EL (cell line): ENCODE data around the gene EEF1G.
"Not testable (repeated sequence)": the region's sequence is repeated elsewhere in the genome, so short reads cannot be mapped to it uniquely, and the experiment has no call there.

ENCODE experiments used
- DNase-seq: peaks from one replicate; pipeline ENCODE4 v3.0.0-alpha.2; 2016

EEF1G gene

GRCh38 chr11:62573592-62574362, at the start of gene EEF1G:
TSS of gene EEF1G (minus strand) at chr11:62573891. CDS start at chr11:62573842, 49 bp downstream.
- DNase-seq, result peak; percentile 100

- no peak for DNase-seq
These were observed 48.9 kb upstream of the EEF1G start for GRCh38 chr11:62622476-62623089.

GRCh38 chr11:62621567-62622470, 48.1 kb upstream of the EEF1G start, which contains the start of gene B3GAT3:
TSS of gene B3GAT3 (minus strand) at chr11:62621986. CDS start at chr11:62621947, 39 bp downstream.
- DNase-seq, result peak; percentile 99

- no peak for DNase-seq
These were observed 47.4 kb upstream of the EEF1G start for GRCh38 chr11:62621027-62621566.

GRCh38 chr11:62616957-62617356, 43.3 kb upstream of the EEF1G start:
- DNase-seq, result not testable (repeated sequence)

GRCh38 chr11:62615521-62615920, 41.8 kb upstream of the EEF1G start:
- no peak for DNase-seq

GRCh38 chr11:62614275-62614674, 40.6 kb upstream of the EEF1G start:
- no peak for DNase-seq

GRCh38 chr11:62613291-62613778, 39.6 kb upstream of the EEF1G start:
- DNase-seq, result no peak

- DNase-seq, result peak; percentile 93
These were observed 38.9 kb upstream of the EEF1G start, which contains the start of the genes EML3 and ROM1 for GRCh38 chr11:62612366-62613290. TSS of gene EML3 (minus strand) at chr11:62612775. CDS start at chr11:62612457, 318 bp downstream. TSS of gene ROM1 (plus strand) at chr11:62613257. CDS start at chr11:62613282, 25 bp downstream.

- DNase-seq, result peak; percentile 71
These were observed 38.1 kb upstream of the EEF1G start for GRCh38 chr11:62611705-62612365.

- no peak for DNase-seq
These were observed 37.4 kb upstream of the EEF1G start for GRCh38 chr11:62610814-62611704.

GRCh38 chr11:62610403-62610802, 36.7 kb upstream of the EEF1G start:
- DNase-seq, result no peak

GRCh38 chr11:62608776-62609175, 35.1 kb upstream of the EEF1G start:
- no peak for DNase-seq

GRCh38 chr11:62607714-62608113, 34.0 kb upstream of the EEF1G start:
- no peak for DNase-seq

- DNase-seq, result no peak
These were observed 32.2 kb upstream of the EEF1G start for GRCh38 chr11:62605902-62606301.

GRCh38 chr11:62605467-62605866, 31.8 kb upstream of the EEF1G start:
- no peak for DNase-seq

GRCh38 chr11:62604460-62605120, 30.9 kb upstream of the EEF1G start:
- DNase-seq, result no peak

- DNase-seq, result no peak
These were observed 30.1 kb upstream of the EEF1G start for GRCh38 chr11:62603776-62604299.

GRCh38 chr11:62603072-62603408, 29.3 kb upstream of the EEF1G start:
- DNase-seq, result no peak
